Lung (tissue), 12 donors: ENCODE results near the gene FARP1. TPM values are rescaled to one million over a fixed set of nuclear protein-coding genes. Genes with fewer than 3 reads are reported as not detected.

Experiments
- ATAC-seq: fragments of 200-7000 bp; cut with Tn5 transposase; one replicate; pipeline ENCODE4 v1.9.1; 2020; ENCODE audit warnings: moderate number of reproducible peaks; ENCODE audit not compliant: insufficient read depth, low FRiP score
- DNase-seq, 3 donors: peaks; one replicate each; pipeline ENCODE4 v3.0.0-alpha.2; 2013 to 2017
- H3K27ac ChIP-seq, 2 donors: one replicate each; pipeline ENCODE4 v1.5.1; 2013; ENCODE audit warnings: mild to moderate bottlenecking in 2 of 2, moderate library complexity in 2 of 2, control low read depth in 1 of 2, inconsistent platforms in 1 of 2, low read depth in 1 of 2, low read length in 1 of 2
- H3K27me3 ChIP-seq, 3 donors: one replicate each; pipeline ENCODE4 v1.5.1; 2013; ENCODE audit warnings: low read length in 2 of 3; ENCODE audit not compliant: control insufficient read depth in 3 of 3, insufficient read depth in 3 of 3
- H3K36me3 ChIP-seq, 4 donors: one replicate each; pipeline ENCODE4 v1.5.1; 2013; ENCODE audit warnings: low read length in 4 of 4, mild to moderate bottlenecking in 1 of 4, moderate library complexity in 1 of 4; ENCODE audit not compliant: control insufficient read depth in 4 of 4, insufficient read depth in 4 of 4
- H3K4me1 ChIP-seq, 5 donors: one replicate each; pipeline ENCODE4 v1.5.1; 2013; ENCODE audit warnings: low read length in 5 of 5, mild to moderate bottlenecking in 2 of 5, moderate library complexity in 1 of 5; ENCODE audit not compliant: control insufficient read depth in 5 of 5, insufficient read depth in 5 of 5
- H3K4me3 ChIP-seq: one replicate; pipeline ENCODE4 v1.5.1; 2013; ENCODE audit warnings: mild to moderate bottlenecking, control low read depth, moderate library complexity
- H3K9ac ChIP-seq, 2 donors: one replicate each; pipeline ENCODE4 v1.5.1; 2013; ENCODE audit warnings: low read length in 2 of 2, control low read depth in 1 of 2; ENCODE audit not compliant: insufficient read depth in 1 of 2
- H3K9me3 ChIP-seq, 4 donors: one replicate each; pipeline ENCODE4 v1.5.1; 2013; ENCODE audit warnings: low read length in 3 of 4, mild to moderate bottlenecking in 1 of 4, moderate library complexity in 1 of 4; ENCODE audit not compliant: control insufficient read depth in 4 of 4, insufficient read depth in 3 of 4
- WGBS, 2 donors: extraction: QIAGEN DNeasy Blood & Tissue Kit; methylation state at CpG; one replicate each; pipeline ENCODE4 v1.1.7; 2013; 5-methylcytosine and 5-hydroxymethylcytosine counted together
- polyA plus RNA-seq, 2 donors: library from polyadenylated mRNA; stranded (reverse); fragments of 200-250 nt; gene quantifications; one replicate each; pipeline ENCODE4 v1.2.1, GENCODE V29; 2013
- total RNA-seq, 2 donors: library from RNA; depleted of rRNA in 1 of 2; stranded (reverse); fragments of >200 nt in 1 of 2; gene quantifications; one replicate each; pipeline ENCODE4 v1.2.1, GENCODE V29; 2014 to 2021
- TF ChIP-seq, protein P1 (sequence below): IDR thresholded peaks from 2 replicates; pipeline ENCODE4 v1.5.1; 2012; ENCODE audit warnings: mild to moderate bottlenecking; ENCODE audit errors: control extremely low read depth, extremely low read depth
- donor health status: control.
- donor health status: control.
- donor health status: Bipolar disorder and iron deficiency.
- donor health status: healthy.
- donor health status: DM: yes; HTN: yes; CAD: no.

The FARP1 gene
- total and polyA plus RNA-seq, 4 donors = 20.8 to 102 (median 54.4) TPM

DNA sequence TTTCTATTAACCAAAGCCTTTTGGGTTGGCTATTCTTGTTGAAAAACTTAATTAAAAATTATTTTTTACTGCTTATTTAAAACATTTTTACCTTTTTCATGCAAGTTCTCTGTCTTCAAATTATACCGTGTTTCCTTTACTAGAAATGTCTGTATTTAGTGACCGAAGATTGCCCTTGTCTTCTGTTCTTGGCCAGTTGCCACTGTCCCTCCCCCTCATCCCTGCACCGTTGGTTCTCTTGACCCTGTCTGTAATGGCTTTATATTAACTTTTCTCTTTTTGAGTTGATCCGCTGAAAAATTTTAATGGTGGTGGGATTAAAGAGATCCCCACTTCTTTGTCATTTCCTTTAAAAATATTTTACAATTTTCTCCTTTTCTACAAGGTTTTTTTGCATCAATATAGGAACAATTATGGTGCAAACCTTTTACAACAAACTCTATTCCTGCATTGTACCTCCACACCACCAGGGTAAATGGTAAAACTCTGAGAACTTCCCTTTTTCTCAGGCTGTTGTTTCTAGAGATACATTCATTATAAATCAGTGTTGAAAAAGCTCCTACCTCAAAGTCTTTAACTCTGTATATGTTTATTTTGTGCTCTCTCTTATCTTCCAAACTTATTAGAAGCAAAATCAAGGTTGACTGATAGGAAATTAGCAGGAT, 47.1 kb downstream of the FARP1 start:
- Histone ChIP-seq H3K9ac (no peak overlapping the region), H3K27ac (no peak overlapping the region), H3K9me3 (no peaks in the 10 kb centered on the region), H3K4me3 (no peak overlapping the region), H3K36me3 (no peaks in the 10 kb centered on the region), H3K4me1 (peaks cover 9 to 26% (median 17%) of the 10 kb centered on the region in 5 donors), H3K27me3 (no peaks in the 10 kb centered on the region)
- TF ChIP-seq, protein P1, sequence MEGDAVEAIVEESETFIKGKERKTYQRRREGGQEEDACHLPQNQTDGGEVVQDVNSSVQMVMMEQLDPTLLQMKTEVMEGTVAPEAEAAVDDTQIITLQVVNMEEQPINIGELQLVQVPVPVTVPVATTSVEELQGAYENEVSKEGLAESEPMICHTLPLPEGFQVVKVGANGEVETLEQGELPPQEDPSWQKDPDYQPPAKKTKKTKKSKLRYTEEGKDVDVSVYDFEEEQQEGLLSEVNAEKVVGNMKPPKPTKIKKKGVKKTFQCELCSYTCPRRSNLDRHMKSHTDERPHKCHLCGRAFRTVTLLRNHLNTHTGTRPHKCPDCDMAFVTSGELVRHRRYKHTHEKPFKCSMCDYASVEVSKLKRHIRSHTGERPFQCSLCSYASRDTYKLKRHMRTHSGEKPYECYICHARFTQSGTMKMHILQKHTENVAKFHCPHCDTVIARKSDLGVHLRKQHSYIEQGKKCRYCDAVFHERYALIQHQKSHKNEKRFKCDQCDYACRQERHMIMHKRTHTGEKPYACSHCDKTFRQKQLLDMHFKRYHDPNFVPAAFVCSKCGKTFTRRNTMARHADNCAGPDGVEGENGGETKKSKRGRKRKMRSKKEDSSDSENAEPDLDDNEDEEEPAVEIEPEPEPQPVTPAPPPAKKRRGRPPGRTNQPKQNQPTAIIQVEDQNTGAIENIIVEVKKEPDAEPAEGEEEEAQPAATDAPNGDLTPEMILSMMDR = no peak
- peak; percentile 52 to 77 (median 58) for DNase-seq
- WGBS, 2 donors = 43 to 56% methylated on average over 4 of the region's 4 CpGs
- no peak for ATAC-seq

DNA sequence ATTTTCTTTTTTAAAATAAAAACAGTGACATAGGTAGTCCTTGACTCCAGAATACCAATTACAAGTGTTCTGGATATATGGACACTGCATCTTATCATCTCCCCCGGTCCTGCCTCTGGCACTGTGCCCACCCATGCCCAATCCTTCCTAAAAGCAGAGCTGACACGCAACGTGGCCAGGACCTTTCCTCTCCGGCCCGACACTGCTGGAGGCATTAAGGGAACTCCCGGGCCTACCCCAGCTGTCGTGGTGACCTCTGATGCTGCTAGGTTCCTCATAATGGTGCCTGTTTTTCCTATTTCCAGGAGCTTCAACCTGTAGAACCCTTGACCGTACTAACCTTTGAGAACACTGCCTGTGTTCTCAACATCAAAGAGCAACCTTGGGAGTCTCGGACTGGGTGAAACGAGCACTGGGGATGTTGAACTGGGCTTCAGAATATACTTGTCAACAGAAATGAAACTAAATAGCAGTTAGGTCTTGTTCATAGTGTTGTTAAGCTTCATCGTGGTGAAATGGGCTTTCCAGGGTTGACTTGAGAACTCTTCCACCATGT, 48.1 kb downstream of the FARP1 start:
- peaks cover 9 to 26% (median 17%) of the 10 kb centered on the region in 5 donors for H3K4me1 ChIP-seq
- H3K27me3 ChIP-seq = no peaks in the 10 kb centered on the region
- DNase-seq (no peak), ATAC-seq (no peak)
- H3K4me3 ChIP-seq = no peak overlapping the region
- no peak overlapping the region for H3K27ac ChIP-seq
- H3K9ac ChIP-seq = no peak overlapping the region
- H3K9me3 ChIP-seq = no peaks in the 10 kb centered on the region
- WGBS, 2 donors = 77 to 88% methylated on average over 11 of the region's 11 CpGs
- no peaks in the 10 kb centered on the region for H3K36me3 ChIP-seq
- TF ChIP-seq, protein P1 = no peak

DNA sequence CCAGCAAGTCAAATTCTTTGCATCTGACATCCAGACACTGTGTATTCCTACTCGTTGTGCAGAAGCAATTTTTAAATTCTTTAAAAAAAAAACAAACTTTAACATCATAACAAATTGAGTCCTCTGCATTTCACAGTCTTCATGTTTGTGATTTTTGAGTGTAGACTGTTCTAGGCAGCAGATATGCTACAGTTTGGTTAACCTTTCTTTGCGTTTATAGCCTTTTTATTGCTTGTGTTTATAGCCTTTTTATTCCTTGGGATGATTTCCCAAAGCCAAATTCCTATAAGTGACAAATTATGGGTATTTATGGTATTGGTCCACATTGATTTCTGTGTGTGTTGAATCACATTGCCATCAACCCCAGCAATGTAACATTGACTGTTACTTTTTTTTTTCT, 49.1 kb downstream of the FARP1 start:
- H3K4me1 ChIP-seq = peaks cover 9 to 26% (median 16%) of the 10 kb centered on the region in 5 donors
- TF ChIP-seq, protein P1 = no peak
- H3K36me3 ChIP-seq = no peaks in the 10 kb centered on the region
- ATAC-seq (no peak), DNase-seq (no peak)
- 72 to 87% methylated on average over 2 of the region's 2 CpGs for WGBS, 2 donors
- no peak overlapping the region for H3K4me3 ChIP-seq
- H3K27me3 ChIP-seq = no peaks in the 10 kb centered on the region
- H3K9ac ChIP-seq = no peak overlapping the region
- H3K27ac ChIP-seq = no peak overlapping the region
- H3K9me3 ChIP-seq = no peaks in the 10 kb centered on the region
